Nephron progenitor cell (in vitro differentiated cells): ENCODE results near the gene CNIH2.

ENCODE experiments used
- DNase-seq: peaks from one replicate; pipeline ENCODE4 v3.0.0; 2021
- H3K27ac Mint-ChIP-seq: 2 replicates; pipeline ENCODE4 v1.8.0; 2021; ENCODE audit warnings: mild to moderate bottlenecking, moderate library complexity, mixed read lengths
- H3K27me3 Mint-ChIP-seq: 2 replicates; pipeline ENCODE4 v1.8.0; 2021; ENCODE audit warnings: mild to moderate bottlenecking, low read depth, mixed read lengths; ENCODE audit not compliant: poor library complexity
- H3K36me3 Mint-ChIP-seq: 2 replicates; pipeline ENCODE4 v1.8.0; 2021; ENCODE audit warnings: low read depth, mixed read lengths
- H3K4me1 Mint-ChIP-seq: 2 replicates; pipeline ENCODE4 v1.8.0; 2021; ENCODE audit warnings: mixed read lengths
- H3K4me3 Mint-ChIP-seq: 2 replicates; pipeline ENCODE4 v1.8.0; 2021; ENCODE audit warnings: mild to moderate bottlenecking, moderate library complexity, mixed read lengths
- H3K9me3 Mint-ChIP-seq: 2 replicates; pipeline ENCODE4 v1.8.0; 2021; ENCODE audit warnings: mild to moderate bottlenecking, moderate library complexity, mixed read lengths
- TF ChIP-seq, protein P1 (sequence below): fragments of 200-600 bp; sonication (generic); IDR thresholded peaks from 2 replicates; pipeline ENCODE4 v1.5.0; 2021; ENCODE audit warnings: antibody characterized with exemption

Gene CNIH2

DNA sequence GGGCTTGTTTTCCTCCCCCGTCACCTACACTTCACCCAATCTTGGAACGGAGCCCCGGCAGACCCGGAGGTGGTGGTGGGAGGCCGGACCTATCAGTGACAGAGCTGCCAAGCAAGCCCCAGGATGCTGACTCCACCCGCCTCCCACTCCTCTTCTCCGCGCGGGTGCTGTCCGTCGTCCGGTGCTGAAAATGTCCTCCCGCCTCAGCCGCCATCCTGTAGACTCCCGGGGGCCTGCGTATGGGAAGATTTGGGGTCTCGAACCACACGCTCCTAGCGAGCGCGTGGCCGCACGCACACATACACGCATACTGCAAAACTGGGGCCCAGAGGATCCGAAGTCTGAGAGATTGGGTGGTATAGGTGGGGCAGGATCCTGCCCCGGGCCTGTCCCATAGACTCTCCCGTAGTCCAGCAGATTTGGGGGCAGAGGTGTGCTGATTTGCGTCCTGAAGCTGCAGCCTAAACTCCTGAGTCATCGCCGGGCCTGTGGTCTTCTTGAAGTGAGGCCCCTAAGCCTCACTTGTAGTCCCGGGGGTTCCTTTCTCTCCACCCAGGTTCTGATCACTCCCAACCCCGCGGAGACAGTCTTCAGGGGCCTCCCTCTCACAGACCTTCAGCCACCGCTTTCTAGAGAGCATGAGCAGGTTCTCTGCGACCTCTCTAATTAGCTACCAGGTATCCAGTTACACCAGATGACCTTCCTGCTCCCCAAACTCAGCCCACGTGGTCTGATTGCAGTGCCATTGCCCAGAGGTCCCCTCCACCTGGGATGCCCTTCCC, 11.8 kb downstream of the CNIH2 start:
- peak overlapping the region; percentile 94 for H3K4me3 Mint-ChIP-seq
- DNase-seq = peak; percentile 94
- TF ChIP-seq, protein P1, sequence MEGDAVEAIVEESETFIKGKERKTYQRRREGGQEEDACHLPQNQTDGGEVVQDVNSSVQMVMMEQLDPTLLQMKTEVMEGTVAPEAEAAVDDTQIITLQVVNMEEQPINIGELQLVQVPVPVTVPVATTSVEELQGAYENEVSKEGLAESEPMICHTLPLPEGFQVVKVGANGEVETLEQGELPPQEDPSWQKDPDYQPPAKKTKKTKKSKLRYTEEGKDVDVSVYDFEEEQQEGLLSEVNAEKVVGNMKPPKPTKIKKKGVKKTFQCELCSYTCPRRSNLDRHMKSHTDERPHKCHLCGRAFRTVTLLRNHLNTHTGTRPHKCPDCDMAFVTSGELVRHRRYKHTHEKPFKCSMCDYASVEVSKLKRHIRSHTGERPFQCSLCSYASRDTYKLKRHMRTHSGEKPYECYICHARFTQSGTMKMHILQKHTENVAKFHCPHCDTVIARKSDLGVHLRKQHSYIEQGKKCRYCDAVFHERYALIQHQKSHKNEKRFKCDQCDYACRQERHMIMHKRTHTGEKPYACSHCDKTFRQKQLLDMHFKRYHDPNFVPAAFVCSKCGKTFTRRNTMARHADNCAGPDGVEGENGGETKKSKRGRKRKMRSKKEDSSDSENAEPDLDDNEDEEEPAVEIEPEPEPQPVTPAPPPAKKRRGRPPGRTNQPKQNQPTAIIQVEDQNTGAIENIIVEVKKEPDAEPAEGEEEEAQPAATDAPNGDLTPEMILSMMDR = no peak
- H3K36me3 Mint-ChIP-seq = no peaks in the 10 kb centered on the region
- no peaks in the 10 kb centered on the region for H3K9me3 Mint-ChIP-seq
- peaks cover 43% of the 10 kb centered on the region for H3K4me1 Mint-ChIP-seq
- peaks cover 52% of the 10 kb centered on the region for H3K27me3 Mint-ChIP-seq
- H3K27ac Mint-ChIP-seq = peak overlapping the region; percentile 99

DNA sequence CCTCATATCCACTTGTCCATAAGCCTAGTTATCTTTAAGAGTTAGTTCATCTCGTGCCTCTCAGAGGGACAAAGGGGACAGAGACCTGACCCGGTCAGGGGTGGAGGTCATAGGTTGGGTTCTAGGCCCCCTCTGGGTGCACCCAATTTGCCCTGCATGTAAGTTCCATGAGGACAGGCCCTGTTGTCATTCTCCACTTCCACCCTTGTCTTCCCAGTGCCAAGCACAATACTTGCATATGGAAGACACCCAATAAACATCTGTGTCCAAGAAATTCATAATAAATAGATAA, 12.3 kb downstream of the CNIH2 start:
- H3K27me3 Mint-ChIP-seq = peaks cover 52% of the 10 kb centered on the region
- peak overlapping the region; percentile 94 for H3K4me3 Mint-ChIP-seq
- DNase-seq = no peak
- H3K4me1 Mint-ChIP-seq = peaks cover 43% of the 10 kb centered on the region
- H3K36me3 Mint-ChIP-seq = no peaks in the 10 kb centered on the region
- H3K27ac Mint-ChIP-seq = no peak overlapping the region
- TF ChIP-seq, protein P1 = no peak
- no peaks in the 10 kb centered on the region for H3K9me3 Mint-ChIP-seq

DNA sequence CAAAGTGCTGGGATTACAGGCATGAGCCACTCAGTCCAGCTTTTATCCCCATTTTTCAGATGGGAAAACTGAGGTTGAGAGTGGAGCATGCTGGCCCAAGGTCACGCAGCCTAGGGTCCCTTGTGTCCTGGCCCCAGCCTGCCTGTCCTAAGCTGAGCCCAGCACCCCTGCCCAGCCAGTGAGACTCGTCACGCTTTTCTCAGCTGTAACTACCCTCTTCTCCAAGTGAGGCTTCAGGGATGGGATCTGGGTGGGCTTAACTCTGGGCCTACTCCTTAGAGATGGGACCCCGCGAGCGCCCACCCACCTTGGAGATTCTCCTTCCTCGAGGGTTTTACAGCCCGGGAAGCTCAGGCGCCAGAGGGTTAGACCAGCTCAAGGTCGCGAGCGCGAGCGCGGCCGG, 13.3 kb downstream of the CNIH2 start:
- Mint-ChIP-seq H3K4me1 (peaks cover 43% of the 10 kb centered on the region), H3K27me3 (peaks cover 59% of the 10 kb centered on the region), H3K4me3 (peak overlapping the region; percentile 94), H3K36me3 (no peaks in the 10 kb centered on the region), H3K9me3 (no peaks in the 10 kb centered on the region), H3K27ac (no peak overlapping the region)
- TF ChIP-seq, protein P1 = no peak
- DNase-seq = no peak

DNA sequence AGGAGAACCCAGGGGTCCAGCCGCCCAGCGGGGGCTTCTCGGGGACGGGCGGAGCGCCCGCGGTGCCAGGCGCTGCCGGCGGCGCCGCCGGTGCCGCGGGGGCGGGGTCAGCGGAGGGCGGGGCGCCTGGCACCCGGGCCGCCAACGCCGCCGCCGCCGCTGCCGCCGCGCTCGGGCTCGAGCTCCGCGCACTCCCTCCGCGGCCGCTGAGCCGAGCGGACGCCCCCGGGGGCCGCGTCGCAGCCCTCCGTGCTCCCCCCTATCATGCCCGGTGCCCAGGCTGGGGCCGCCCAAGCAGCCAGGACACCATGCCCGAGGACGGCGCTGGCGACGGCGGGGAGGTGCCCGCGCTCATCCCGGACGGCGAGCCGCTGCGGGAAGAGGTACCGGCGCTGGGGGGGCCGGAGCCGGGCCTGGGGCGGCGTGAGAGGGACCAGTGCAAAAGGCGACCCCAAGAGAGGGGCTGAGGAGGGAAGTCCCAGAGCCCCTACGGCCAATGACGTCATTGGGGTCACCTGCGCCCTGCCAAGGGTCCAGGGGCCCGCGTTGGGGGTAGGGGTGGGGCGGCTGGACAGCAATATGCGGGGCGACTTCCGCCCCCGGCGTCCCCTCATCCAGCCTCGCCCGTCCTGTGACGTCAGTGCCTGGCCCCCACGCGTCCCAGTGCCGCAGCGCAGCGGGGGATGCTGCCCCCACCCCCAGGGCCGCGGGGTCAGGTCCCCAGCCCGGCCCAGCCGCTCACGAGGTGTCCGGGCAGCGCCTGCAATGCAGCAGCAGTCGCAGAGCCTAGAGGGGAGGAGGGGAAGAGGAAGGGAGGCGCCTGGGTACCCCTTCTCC, 13.9 kb downstream of the CNIH2 start, which contains the start of gene TMEM151A:
Gene TMEM151A, plus strand, starts transcription at position 189 of the 837 bp plus-strand sequence. Its CDS starts 120 bp downstream, at position 309.
- peaks cover 66% of the 10 kb centered on the region for H3K27me3 Mint-ChIP-seq
- no peaks in the 10 kb centered on the region for H3K36me3 Mint-ChIP-seq
- peak; percentile 46 for DNase-seq
- H3K4me1 Mint-ChIP-seq = peaks cover 40% of the 10 kb centered on the region
- no peaks in the 10 kb centered on the region for H3K9me3 Mint-ChIP-seq
- no peak within 1 kb of the TSS for H3K27ac Mint-ChIP-seq
- H3K4me3 Mint-ChIP-seq = peak within 1 kb of the TSS; percentile 94
- TF ChIP-seq, protein P1 = no peak

DNA sequence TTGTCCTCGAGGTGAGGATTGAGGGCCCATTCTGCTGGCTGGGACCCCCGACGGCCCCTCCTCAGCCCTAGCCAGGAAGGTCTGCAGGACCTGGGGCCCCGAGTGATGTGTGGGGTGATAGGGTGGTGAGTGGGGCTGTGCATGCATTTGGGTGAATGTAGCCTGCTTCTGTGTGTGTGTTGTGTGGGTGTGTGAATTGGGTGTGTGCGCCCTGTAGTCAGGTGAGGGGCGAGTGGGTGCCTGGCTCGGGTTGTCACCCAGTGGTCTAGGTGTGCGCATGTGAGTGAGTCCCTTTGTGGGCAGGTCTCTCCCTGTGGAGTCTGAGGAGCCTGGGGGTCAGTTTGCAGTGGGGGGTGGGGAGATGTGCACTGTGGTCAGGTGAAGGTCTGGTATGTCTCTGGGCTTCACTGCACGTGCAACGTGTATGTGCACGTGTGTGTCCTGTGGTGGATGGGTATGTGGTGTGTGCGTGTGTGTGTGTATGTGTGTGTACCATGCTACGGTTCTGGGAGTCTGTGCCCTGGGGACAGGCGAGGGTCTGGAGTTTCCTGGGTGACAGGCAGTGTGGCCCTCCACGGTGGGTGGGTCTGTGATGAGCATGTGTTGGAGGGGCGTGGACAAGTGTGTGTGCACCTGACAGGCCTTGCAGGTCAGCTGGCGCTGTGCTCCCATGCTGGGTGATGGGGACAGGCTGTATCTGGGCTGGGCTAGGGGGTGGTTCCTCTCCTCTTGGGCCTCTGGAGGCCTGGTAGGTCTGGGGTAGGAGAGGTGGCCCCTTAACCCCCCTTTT, 14.8 kb downstream of the CNIH2 start:
- H3K27ac Mint-ChIP-seq = no peak overlapping the region

More for the DNA sequence above, 14.8 kb downstream of the CNIH2 start:
- TF ChIP-seq, protein P1 = no peak
- peak overlapping the region; percentile 47 for H3K4me3 Mint-ChIP-seq
- no peak for DNase-seq
- H3K9me3 Mint-ChIP-seq = no peaks in the 10 kb centered on the region
- peaks cover 33% of the 10 kb centered on the region for H3K4me1 Mint-ChIP-seq
- no peaks in the 10 kb centered on the region for H3K36me3 Mint-ChIP-seq
- peaks cover 74% of the 10 kb centered on the region for H3K27me3 Mint-ChIP-seq
